Astrocyte of the cerebellum (primary cell): ENCODE measurements around the gene VWA1.
"Not testable (repeated sequence)": the region's sequence is repeated elsewhere in the genome, so short reads cannot be mapped to it uniquely, and the experiment has no call there.

ENCODE experiments used
- DNase-seq: peaks from one replicate; pipeline ENCODE4 v3.0.0-alpha.2; 2011; ENCODE audit warnings: low read depth
- H3K4me3 ChIP-seq: 2 replicates; pipeline ENCODE4 v1.5.1; 2011; ENCODE audit warnings: mild to moderate bottlenecking, low read depth, low read length, moderate library complexity
- in situ Hi-C: cut with HindIII; loops from 2 replicates; pipeline ENCODE4 v1.10.0; 2017; ENCODE audit warnings: low sequenced_read_pairs
- TF ChIP-seq, protein P1 (sequence below): IDR thresholded peaks from 2 replicates; pipeline ENCODE4 v1.5.1; 2012; ENCODE audit warnings: low read length, low read depth, moderate library complexity, mild to moderate bottlenecking; ENCODE audit errors: missing control alignments

The VWA1 gene

DNA sequence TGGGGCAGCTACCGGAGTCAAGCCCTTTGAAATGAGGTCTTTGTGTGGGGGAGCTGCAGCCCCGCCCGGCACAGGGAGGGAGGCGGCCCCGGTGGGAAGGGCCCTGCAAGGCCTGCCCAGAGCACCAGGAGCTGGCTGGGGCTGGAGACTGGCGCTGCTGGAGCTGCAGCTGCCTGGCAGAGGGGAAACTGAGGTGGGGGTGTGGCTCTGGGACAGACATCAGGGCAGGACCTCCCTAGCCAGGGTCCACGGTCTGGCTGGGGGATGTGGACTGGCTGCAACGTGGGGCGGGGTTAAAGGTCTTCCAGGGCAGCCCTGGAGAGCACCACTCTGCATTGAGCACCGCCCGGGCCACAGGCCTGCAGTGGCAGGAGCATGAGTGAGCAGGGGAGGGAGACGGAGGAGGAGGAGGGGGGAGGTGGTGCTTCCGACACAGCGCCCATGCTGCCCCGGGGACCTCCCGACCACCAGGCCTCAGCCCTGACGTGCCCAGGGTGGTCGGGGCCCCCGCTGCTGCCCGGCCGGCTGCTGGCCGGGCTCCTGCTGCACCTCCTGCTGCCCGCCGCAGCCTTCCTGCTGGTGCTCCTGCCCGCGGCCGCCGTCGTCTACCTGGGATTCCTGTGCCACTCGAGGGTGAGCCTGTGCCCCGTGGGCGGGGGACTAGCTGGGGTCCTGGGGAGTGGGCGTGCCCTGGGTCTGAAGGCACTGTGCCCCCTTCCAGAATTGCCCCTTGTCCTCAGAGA lies 9.6 kb upstream of the VWA1 start:
- in situ Hi-C loops = no loop called here
- DNase-seq = no peak
- H3K4me3 ChIP-seq = no peak overlapping the region
- TF ChIP-seq, protein P1, sequence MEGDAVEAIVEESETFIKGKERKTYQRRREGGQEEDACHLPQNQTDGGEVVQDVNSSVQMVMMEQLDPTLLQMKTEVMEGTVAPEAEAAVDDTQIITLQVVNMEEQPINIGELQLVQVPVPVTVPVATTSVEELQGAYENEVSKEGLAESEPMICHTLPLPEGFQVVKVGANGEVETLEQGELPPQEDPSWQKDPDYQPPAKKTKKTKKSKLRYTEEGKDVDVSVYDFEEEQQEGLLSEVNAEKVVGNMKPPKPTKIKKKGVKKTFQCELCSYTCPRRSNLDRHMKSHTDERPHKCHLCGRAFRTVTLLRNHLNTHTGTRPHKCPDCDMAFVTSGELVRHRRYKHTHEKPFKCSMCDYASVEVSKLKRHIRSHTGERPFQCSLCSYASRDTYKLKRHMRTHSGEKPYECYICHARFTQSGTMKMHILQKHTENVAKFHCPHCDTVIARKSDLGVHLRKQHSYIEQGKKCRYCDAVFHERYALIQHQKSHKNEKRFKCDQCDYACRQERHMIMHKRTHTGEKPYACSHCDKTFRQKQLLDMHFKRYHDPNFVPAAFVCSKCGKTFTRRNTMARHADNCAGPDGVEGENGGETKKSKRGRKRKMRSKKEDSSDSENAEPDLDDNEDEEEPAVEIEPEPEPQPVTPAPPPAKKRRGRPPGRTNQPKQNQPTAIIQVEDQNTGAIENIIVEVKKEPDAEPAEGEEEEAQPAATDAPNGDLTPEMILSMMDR = no peak

DNA sequence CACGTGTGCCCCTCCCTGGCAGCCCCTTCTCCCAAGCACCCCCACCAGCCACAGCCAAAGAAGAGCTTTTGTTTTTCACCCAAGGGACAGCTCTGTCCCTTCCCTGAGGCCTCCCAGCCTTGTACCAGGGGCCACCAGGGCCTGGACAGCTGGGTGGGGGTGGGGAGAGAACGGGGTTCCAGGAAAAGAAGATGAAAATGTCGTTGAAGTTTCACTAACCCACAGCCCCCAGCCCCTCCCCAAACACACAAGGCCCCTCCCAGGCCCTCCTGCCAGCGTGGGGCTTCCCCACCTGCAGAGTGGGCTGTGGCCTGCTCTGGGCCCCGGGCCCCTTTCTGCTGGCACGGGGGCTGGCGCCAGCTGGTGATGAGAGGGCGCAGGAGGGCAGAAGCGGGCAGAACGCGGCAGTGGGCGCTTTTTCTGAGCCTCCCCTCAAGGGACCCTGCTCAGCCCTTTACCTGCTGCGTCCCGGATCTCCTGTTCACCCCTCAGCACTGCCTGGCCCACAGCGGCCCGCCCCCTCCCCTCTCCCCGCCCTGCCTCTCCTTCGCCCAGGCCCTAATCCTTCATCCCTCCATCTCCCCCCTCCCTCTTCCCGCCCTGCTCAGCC lies 8.9 kb upstream of the VWA1 start:
- TF ChIP-seq, protein P1 = no peak
- DNase-seq = no peak
- in situ Hi-C loops = no loop called here

DNA sequence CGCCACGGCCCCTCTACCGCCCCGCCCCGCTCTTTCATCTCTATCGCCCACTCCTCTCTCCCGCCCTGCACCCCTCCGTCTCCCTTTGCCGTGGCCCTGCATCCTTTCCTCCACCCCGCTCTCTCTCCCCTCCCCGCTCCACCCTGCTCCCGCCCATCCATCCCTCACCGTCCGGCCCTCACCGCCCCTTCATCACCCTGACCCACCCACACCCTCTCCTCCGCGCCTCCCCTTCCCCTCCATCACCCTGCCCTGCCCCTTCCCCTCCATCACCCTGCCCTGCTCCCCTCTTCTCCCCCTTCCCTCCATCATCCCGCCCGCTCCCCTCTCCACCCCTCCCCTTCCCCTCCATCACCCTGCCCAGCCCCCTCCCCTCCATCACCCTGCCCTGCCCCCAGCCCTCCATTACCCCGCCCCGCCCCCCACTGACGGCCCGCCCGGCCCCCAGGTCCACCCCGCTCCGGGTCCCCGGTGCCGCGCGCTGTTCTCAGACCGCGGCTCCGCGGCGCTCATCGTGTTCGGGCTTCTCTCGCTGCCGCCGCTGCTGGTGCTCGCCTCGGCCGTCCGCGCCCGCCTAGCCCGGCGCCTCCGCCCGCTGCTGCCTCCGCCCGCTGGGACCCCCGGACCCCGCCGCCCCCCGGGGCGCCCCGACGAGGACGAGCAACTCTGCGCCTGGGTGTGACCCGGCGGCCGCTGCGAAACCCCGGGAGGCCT lies 8.2 kb upstream of the VWA1 start:
- TF ChIP-seq, protein P1 = no peak
- in situ Hi-C loops = no loop called here
- H3K4me3 ChIP-seq = peak overlapping the region; percentile 41
- no peak for DNase-seq

More for the DNA sequence above, 8.9 kb upstream of the VWA1 start:
- H3K4me3 ChIP-seq = no peak overlapping the region

DNA sequence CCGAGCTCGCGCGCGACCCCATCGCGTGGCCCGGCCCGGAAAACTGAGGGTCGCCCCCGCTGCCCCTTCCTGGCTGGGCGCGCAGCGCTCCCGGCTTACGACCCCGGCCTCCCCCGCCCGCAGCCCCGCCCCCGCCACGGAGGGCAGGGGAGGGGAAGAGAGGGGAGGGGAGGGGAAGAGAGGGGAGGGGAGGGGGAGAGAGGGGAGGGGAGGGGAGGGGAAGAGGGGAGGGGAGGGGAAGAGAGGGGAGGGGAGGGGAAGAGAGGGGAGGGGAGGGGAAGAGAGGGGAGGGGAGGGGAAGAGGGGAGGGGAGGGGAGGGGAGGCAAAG lies 7.7 kb upstream of the VWA1 start:
- TF ChIP-seq, protein P1 = no peak
- no peak for DNase-seq
- peak overlapping the region; percentile 41 for H3K4me3 ChIP-seq
- in situ Hi-C loops = no loop called here

DNA sequence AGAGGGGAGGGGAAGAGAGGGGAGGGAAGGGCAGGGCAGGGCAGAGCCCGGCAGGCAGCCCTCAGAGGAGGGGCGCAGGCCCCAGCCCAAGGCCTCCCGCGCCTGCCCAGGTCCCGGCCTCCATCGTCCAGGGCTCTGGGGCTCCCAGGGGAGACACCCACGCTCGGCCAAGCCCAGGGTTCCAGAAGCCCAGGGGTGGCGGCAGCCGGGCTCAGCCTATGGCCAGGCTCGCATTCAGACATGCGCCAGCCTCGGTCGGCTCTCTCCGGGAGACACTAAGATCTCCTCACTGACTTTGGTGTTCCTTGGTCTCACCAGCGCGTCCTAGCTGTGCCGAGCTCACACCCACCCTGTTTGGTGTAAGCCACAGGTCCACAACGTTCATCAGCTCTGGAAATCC lies 7.3 kb upstream of the VWA1 start:
- in situ Hi-C loops = no loop called here
- DNase-seq = no peak
- TF ChIP-seq, protein P1 = no peak
- H3K4me3 ChIP-seq = no peak overlapping the region

DNA sequence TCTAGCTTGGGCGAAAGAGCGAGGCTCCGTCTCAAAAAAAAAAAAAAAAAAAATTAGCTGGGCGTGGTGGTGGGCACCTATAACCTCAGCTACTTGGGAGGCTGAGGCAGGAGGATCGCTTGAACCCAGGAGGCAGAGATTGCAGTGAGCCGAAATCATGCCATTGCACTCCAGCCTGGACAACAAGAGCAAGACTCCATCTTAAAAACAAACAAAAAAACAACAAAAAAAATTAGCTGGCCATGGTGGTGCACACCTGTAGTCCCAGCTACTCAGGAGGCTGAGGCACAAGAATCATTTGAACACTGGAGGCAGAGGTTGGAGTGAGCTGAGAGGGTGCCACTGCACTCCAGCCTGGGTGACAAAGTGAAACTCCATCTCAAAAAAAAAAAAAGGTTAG lies 6.5 kb upstream of the VWA1 start:
- H3K4me3 ChIP-seq, DNase-seq, in situ Hi-C loops: not testable (repeated sequence)

DNA sequence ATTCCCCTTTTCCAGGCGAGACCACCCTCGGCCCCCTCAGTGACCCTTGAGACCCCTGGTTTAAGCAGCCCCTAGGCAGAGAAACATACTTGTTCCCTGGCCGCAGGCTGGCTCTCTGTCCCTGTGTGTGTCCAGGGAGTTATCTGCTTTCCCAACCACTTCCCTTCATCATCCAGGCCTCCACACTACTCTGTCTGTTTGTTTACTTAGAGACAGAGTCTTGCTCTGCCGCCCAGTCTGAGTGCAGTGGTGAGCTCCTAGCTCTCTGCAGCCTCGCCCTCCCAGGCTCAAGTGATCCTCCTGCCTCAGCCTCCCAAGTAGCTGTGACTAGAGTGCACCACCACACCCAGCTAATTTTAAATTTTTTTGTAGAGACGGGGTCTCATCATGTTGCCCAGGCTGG lies 5.8 kb upstream of the VWA1 start:
- DNase-seq = no peak
- in situ Hi-C loops = no loop called here
- no peak overlapping the region for H3K4me3 ChIP-seq
- TF ChIP-seq, protein P1 = no peak
